ENCODE data around the gene RNF135. TPM values are rescaled to one million over a fixed set of nuclear protein-coding genes. Genes with fewer than 3 reads are reported as not detected.
A peak's percentile ranks its signal among the peaks of the same experiment; 100 is the strongest.

The RNF135 gene
- total and polyA plus RNA-seq, 2 of the 4 experiments (the other 2 are of a cell fraction): 5.9 to 9.0 TPM

DNA sequence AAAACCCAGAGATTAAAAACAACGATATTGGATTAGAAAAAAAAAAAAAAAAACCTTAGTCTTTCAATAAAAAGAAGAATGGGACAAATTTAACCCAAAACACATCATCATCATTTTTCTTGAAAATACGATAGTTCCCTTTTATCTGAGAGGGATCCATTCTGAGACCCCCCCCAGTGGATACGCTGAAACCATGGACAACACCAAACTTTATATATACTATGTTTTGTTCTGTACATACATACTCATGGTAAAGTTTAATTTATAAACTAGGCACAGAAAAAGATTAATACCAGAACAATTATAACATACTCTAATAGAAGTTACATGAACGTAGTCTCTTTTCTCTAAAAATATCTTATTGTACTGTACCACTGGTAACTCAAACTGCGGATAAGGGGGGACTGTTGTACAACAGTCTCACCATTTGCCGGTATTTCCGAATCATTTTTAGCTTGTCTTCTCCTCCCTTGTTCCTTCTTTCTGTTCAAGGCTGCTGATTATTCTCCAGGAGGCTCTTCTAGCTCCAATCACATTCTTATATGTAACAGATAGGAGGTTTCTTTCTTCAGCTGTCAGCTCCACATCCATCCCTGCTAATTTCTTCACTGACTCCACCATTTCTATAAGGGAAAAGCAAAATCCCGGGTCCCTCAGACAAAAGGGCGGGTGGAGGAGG, 37.0 kb downstream of the RNF135 start:
- H2AK5ac ChIP-seq (ENCODE audit: low read depth, low read length): no peak overlapping the region
- peaks cover 1% of the 10 kb centered on the region; the same call in 1 of the 2 replicates for H3K36me3 ChIP-seq (ENCODE audit: control insufficient read depth, insufficient read depth, low read length)
- H2AFZ ChIP-seq (replicated peaks; ENCODE audit: low read length, poor library complexity): peak overlapping the region; percentile 93
- 0 out of 4 replicates have a peak, but pooled peaks cover 0 to 8% of the 10 kb centered on the region in 2 experiments for H3K79me1 ChIP-seq (ENCODE audit: low read depth in 1 of 2, low read length in 2 of 2)
- peak overlapping the region; percentile 16; the same call in 1 of the 2 replicates for H3K9ac ChIP-seq (ENCODE audit: low read depth, low read length)
- H2BK120ac ChIP-seq (ENCODE audit: low read depth, low read length): peak overlapping the region; percentile 56; the same call in 1 of the 2 replicates
- no CpG with 5 or more reads among the region's 9 CpGs for WGBS, 2 experiments (ENCODE audit: extremely low coverage in 2 of 2, insufficient read length in 1 of 2)
- H3K9me3 ChIP-seq (ENCODE audit: control insufficient read depth, insufficient read depth, low read length): no peaks in the 10 kb centered on the region
- H2BK15ac ChIP-seq (ENCODE audit: low read depth, low read length): no peak overlapping the region
- no peaks in the 10 kb centered on the region for H3K9me1 ChIP-seq (ENCODE audit: insufficient read depth, low read length)
- H4K20me1 ChIP-seq (ENCODE audit: insufficient read depth, low read length): no peaks in the 10 kb centered on the region
- dilution Hi-C loops (cut with HindIII; ENCODE audit: low sequenced_read_pairs, unreplicated experiment) (no loop called here), intact Hi-C loops (cut with micrococcal nuclease) (loop anchor here (2.0 kb wide), 1 partner anchor 101 kb away; the partner anchor contains the start of gene TEFM), in situ Hi-C loops (cut with MboI; ENCODE audit: low sequenced_read_pairs) (no loop called here)
- peak overlapping the region in 1 of 2 experiments; percentile 2; a peak in 2 of 4 replicates for H4K8ac ChIP-seq (ENCODE audit: low read depth in 2 of 2, low read length in 2 of 2)
- POLR2A ChIA-PET (ENCODE audit: unreplicated experiment): interaction anchor here (0.5 kb wide), 1 partner anchor 165 kb away, joined by 10 read pairs; no protein-coding TSS in a partner anchor
- no TSS peak for BruUV-seq (replicated peaks)
- H3K4me1 ChIP-seq (ENCODE audit: control insufficient read depth, insufficient read depth, low read length): no peaks in the 10 kb centered on the region; the same call in 1 of the 2 replicates
- DNase-seq (no peak), ATAC-seq (ENCODE audit: low read depth) (no peak)
- CTCF ChIA-PET: interaction anchor here (0.6 kb wide), 1 partner anchor 182 kb away, joined by 4 read pairs; no protein-coding TSS in a partner anchor
- H4K91ac ChIP-seq (ENCODE audit: insufficient read depth, low read depth, low read length): no peak overlapping the region
- peak overlapping the region; percentile 14; the same call in 1 of the 2 replicates for H3K14ac ChIP-seq (replicated peaks; ENCODE audit: low read depth, low read length)
- 0 out of 2 replicates have a peak overlapping the region, but pooled peaks have one; percentile 9 for H4K5ac ChIP-seq (ENCODE audit: low read depth, low read length)
- no peak overlapping the region for H2BK5ac ChIP-seq (ENCODE audit: low read depth, low read length, poor library complexity, severe bottlenecking)
- H3K4me2 ChIP-seq (ENCODE audit: low read depth, low read length): peak overlapping the region; percentile 1
- H3K56ac ChIP-seq (ENCODE audit: extremely low read depth, insufficient read depth, low read length): no peak overlapping the region; the same call in 1 of the 2 replicates
- no peak overlapping the region for H3K18ac ChIP-seq (ENCODE audit: low read depth, low read length)
- H3K27ac ChIP-seq (ENCODE audit: insufficient read depth, low read length): no peak overlapping the region
- no peaks in the 10 kb centered on the region for H3K27me3 ChIP-seq (ENCODE audit: control insufficient read depth, insufficient read depth, low read length)
- H2BK20ac ChIP-seq (ENCODE audit: low read depth, low read length): no peak overlapping the region
- H2AK9ac ChIP-seq (replicated peaks; ENCODE audit: low read depth, low read length, poor library complexity): peak overlapping the region; percentile 76
- H3K4me3 ChIP-seq (ENCODE audit: insufficient read depth, low read depth, low read length): peak overlapping the region; percentile 47
- H3K4ac ChIP-seq (ENCODE audit: low read depth, low read length): peak overlapping the region; percentile 27; the same call in 1 of the 2 replicates
- H3K23ac ChIP-seq (ENCODE audit: low read depth, low read length): peak overlapping the region; percentile 68
- TF ChIP-seq CHD1 (IDR thresholded peaks at IDR 0.05; ENCODE audit: low read depth, low read length): no peak
- TF ChIP-seq, protein P1, sequence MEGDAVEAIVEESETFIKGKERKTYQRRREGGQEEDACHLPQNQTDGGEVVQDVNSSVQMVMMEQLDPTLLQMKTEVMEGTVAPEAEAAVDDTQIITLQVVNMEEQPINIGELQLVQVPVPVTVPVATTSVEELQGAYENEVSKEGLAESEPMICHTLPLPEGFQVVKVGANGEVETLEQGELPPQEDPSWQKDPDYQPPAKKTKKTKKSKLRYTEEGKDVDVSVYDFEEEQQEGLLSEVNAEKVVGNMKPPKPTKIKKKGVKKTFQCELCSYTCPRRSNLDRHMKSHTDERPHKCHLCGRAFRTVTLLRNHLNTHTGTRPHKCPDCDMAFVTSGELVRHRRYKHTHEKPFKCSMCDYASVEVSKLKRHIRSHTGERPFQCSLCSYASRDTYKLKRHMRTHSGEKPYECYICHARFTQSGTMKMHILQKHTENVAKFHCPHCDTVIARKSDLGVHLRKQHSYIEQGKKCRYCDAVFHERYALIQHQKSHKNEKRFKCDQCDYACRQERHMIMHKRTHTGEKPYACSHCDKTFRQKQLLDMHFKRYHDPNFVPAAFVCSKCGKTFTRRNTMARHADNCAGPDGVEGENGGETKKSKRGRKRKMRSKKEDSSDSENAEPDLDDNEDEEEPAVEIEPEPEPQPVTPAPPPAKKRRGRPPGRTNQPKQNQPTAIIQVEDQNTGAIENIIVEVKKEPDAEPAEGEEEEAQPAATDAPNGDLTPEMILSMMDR (conservative IDR thresholded peaks at IDR 0.05; ENCODE audit: low read depth, low read length): no peak
- no peak for TF ChIP-seq NFE2L2 (IDR thresholded peaks at IDR 0.05; ENCODE audit: low read depth, low read length)
- TF ChIP-seq MXI1 (IDR thresholded peaks at IDR 0.05; ENCODE audit: borderline replicate concordance, low read depth, low read length): no peak
- TF ChIP-seq BHLHE40 (IDR thresholded peaks at IDR 0.05; ENCODE audit: low read depth, low read length): no peak
- TF ChIP-seq CEBPB (IDR thresholded peaks at IDR 0.05; ENCODE audit: low read depth, low read length): no peak
- no peak for TF ChIP-seq RAD21 (IDR thresholded peaks at IDR 0.05; ENCODE audit: low read length)
- TF ChIP-seq FOS (IDR thresholded peaks at IDR 0.05; ENCODE audit: low read depth, low read length): no peak
- TF ChIP-seq RFX5 (IDR thresholded peaks at IDR 0.05; ENCODE audit: low read depth, low read length): no peak
- no peak for TF ChIP-seq ELK1 (IDR thresholded peaks at IDR 0.05; ENCODE audit: borderline replicate concordance, low read depth, low read length)
- no peak for TF ChIP-seq SMC3 (IDR thresholded peaks at IDR 0.05; ENCODE audit: low read depth, low read length)
- no peak for TF ChIP-seq POLR2A (IDR thresholded peaks at IDR 0.05; ENCODE audit: low read depth, low read length)
- no peak for TF ChIP-seq USF2 (IDR thresholded peaks at IDR 0.05; ENCODE audit: low read depth, low read length)
- no peak for TF ChIP-seq RCOR1 (IDR thresholded peaks at IDR 0.05; ENCODE audit: insufficient replicate concordance, low read length)

Measured in IMR-90 (cell line).